ENCODE data around the gene EPHA5.

Gene EPHA5

DNA sequence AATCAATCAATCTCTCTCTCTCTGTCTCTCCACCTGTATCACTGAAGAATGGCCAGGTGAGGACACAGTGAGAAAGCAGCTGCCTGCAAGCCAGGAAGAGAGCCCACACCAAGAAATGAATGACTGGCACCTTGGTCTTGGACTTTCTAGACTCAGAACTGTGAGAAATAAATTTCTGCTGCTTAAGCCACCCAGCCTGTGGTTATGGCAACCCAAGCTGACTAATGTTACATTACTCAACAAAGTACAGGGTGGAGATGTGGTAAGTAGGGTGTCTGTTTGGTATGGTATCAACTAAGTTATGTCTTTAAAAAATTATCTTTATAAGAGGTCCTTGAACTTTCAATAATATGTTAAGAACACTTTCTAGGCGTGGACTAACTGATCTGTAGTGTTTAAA lies 159.3 kb downstream of the EPHA5 start:
- TF ChIP-seq, protein P1, sequence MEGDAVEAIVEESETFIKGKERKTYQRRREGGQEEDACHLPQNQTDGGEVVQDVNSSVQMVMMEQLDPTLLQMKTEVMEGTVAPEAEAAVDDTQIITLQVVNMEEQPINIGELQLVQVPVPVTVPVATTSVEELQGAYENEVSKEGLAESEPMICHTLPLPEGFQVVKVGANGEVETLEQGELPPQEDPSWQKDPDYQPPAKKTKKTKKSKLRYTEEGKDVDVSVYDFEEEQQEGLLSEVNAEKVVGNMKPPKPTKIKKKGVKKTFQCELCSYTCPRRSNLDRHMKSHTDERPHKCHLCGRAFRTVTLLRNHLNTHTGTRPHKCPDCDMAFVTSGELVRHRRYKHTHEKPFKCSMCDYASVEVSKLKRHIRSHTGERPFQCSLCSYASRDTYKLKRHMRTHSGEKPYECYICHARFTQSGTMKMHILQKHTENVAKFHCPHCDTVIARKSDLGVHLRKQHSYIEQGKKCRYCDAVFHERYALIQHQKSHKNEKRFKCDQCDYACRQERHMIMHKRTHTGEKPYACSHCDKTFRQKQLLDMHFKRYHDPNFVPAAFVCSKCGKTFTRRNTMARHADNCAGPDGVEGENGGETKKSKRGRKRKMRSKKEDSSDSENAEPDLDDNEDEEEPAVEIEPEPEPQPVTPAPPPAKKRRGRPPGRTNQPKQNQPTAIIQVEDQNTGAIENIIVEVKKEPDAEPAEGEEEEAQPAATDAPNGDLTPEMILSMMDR (IDR thresholded peaks at IDR 0.05; ENCODE audit: insufficient read depth, missing control alignments): no peak
- FAIRE-seq (no peak), DNase-seq (ENCODE audit: insufficient read length, low spot score) (no peak)

DNA sequence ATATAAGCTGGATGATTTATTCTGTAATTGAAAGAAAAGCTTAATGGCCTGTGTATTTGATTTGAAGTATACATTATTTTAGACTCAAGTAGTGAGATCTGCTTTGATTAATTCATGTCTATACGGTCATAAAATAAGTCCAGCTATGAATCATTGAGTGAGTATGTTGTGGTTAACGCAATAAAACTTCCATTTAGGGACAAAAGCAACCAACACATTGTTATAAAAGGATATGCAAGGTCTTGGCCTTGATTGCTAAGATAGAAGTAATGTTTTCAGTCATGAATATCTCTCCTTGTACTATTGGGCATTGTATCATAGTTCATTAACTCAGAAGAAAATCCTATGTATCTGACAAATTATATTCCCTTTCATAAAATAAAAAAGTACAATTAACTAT lies 162.1 kb downstream of the EPHA5 start:
- TF ChIP-seq, protein P1 (IDR thresholded peaks at IDR 0.05; ENCODE audit: insufficient read depth, missing control alignments): no peak
- FAIRE-seq: no peak
- no peak for DNase-seq (ENCODE audit: insufficient read length, low spot score)

DNA sequence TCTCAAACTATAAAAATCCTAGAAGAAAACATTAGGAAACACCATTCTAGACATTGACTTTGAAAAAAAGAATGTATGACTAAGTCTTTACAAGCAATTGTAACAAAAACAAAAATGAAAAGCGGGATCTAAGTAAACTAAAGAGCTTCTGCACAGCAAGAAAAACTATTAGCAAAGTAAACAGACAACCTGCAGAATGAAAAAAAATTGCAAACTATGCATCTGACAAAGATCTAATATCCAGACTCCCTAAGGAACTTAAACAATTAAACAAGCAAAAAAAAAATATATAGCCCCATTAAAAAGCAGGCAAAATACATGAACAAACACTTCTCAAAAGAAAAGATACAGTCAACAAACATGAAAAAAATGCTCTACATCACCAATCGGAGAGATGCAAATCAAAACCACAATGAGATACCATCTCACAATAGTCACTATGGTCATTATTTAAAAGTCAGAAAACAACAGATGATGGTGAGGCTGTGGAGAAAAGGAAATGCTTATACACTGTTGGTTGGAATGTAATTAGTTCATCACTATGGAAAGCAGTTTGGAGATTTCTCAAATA lies 168.1 kb downstream of the EPHA5 start:
- DNase-seq (ENCODE audit: insufficient read length, low spot score) (no peak), FAIRE-seq (no peak)
- TF ChIP-seq, protein P1 (IDR thresholded peaks at IDR 0.05; ENCODE audit: insufficient read depth, missing control alignments): no peak

DNA sequence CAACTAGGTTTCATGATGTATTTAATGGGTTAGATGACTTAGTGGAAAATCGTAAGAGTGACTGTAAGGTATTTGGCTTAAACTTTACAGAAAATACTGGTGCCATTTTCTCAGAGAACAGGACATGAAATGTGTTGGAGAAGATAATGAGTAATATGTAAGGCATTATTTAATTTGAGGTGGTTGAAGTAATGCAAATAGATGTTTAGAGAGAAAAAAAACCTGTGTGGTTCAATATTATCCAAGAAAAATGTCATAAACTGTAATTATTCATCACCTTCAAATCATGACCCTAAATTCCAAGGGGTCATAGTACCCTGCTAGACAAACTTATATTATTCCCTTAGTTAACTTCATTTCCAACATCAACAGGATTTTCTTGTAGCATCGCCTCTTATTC lies 171.7 kb downstream of the EPHA5 start:
- no peak for DNase-seq (ENCODE audit: insufficient read length, low spot score)
- no peak for FAIRE-seq
- TF ChIP-seq, protein P1 (IDR thresholded peaks at IDR 0.05; ENCODE audit: insufficient read depth, missing control alignments): no peak

DNA sequence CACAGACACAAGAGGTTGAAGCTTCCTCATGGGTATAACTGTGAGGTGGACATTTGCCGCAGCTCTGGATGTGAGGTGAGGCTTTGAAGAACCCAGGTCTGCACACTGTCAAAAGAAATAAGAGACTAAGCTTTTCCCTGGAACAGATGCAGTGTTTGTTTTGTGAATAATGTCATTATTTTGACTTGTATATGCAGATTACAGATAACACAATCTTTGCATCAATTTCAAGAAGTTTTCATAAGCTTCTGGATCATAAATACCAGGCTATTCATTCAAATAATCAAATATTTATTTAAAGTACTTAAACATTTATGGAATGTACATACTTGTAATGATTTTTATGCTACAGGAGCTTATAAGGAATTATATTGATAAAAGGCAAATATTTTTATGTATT lies 174.8 kb downstream of the EPHA5 start:
- FAIRE-seq (no peak), DNase-seq (ENCODE audit: insufficient read length, low spot score) (no peak)
- TF ChIP-seq, protein P1 (IDR thresholded peaks at IDR 0.05; ENCODE audit: insufficient read depth, missing control alignments): no peak

DNA sequence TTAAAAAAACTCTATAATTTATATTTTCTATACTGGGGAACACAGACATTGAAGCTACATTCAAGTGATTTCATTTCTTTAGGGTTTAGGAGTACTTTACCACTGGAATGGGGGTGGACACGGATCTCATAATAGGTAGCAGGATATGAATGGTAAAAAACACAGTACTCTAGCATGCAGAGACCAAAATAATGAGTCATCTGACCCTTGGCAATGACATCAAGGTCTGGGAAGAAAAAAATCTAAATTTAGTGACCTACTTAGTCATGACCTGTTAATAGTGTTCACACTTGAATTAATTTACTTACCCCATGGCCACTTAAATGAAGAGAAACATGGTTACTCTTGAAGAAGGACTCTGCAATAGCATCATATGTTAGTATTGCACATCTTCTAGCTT lies 187.9 kb downstream of the EPHA5 start:
- DNase-seq (ENCODE audit: insufficient read length, low spot score) (no peak), FAIRE-seq (no peak)
- TF ChIP-seq, protein P1 (IDR thresholded peaks at IDR 0.05; ENCODE audit: insufficient read depth, missing control alignments): no peak

DNA sequence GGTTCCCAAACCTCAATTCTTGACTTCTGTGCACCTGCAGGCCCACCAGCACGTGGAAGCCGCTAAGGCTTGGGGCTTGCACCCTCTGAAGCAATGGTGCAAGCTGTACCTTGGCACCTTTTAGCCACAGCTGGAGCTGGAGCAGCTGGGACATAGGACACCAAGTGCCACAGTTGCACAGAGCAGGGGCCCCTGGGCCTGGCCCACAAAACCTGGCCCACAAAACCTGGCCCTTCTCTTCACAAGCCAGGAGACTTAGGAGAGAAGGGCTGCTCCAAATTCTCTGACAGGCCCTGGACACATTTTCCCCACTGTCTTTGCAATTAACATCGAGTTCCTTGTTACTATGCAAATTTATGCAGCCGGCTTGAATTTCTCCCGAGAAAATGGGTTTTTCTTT lies 197.8 kb downstream of the EPHA5 start:
- no peak for DNase-seq (ENCODE audit: insufficient read length, low spot score)
- no peak for FAIRE-seq
- TF ChIP-seq, protein P1 (IDR thresholded peaks at IDR 0.05; ENCODE audit: insufficient read depth, missing control alignments): no peak
